GM18870 (cell line): Measurements from ENCODE around the gene SNX30.

ENCODE experiments used
- ATAC-seq: cut with Tn5 transposase; IDR thresholded peaks from one replicate; pipeline ENCODE4 v1.9.1; 2021; ENCODE audit warnings: moderate library complexity; ENCODE audit not compliant: unreplicated experiment

SNX30 gene

GRCh38 chr9:112873773-112874405 lies 123.3 kb downstream of the SNX30 start:
- no peak for ATAC-seq

- no peak for ATAC-seq
These were observed 128.2 kb downstream of the SNX30 start for GRCh38 chr9:112878752-112879151.

- no peak for ATAC-seq
These were observed 130.1 kb downstream of the SNX30 start for GRCh38 chr9:112880650-112881049.

GRCh38 chr9:112881331-112881730 lies 130.8 kb downstream of the SNX30 start:
- ATAC-seq, result no peak

GRCh38 chr9:112884101-112884500 lies 133.5 kb downstream of the SNX30 start:
- ATAC-seq, result no peak

GRCh38 chr9:112884721-112885120 lies 134.2 kb downstream of the SNX30 start:
- no peak for ATAC-seq

GRCh38 chr9:112885324-112885723 lies 134.8 kb downstream of the SNX30 start:
- no peak for ATAC-seq

GRCh38 chr9:112886351-112886750 lies 135.8 kb downstream of the SNX30 start:
- no peak for ATAC-seq

- no peak for ATAC-seq
These were observed 136.8 kb downstream of the SNX30 start for GRCh38 chr9:112887381-112887780.

- ATAC-seq, result no peak
These were observed 139.8 kb downstream of the SNX30 start, which contains the start of gene SLC46A2 for GRCh38 chr9:112890106-112891081. Gene SLC46A2 (minus strand): TSS chr9:112890876. CDS start chr9:112890681, 195 bp downstream.

- no peak for ATAC-seq
These were observed 141.0 kb downstream of the SNX30 start for GRCh38 chr9:112891521-112891920.

- no peak for ATAC-seq
These were observed 142.4 kb downstream of the SNX30 start for GRCh38 chr9:112892981-112893380.

- ATAC-seq, result no peak
These were observed 143.5 kb downstream of the SNX30 start for GRCh38 chr9:112894041-112894440.

GRCh38 chr9:112894699-112895098 lies 144.1 kb downstream of the SNX30 start:
- ATAC-seq, result no peak

- ATAC-seq, result no peak
These were observed 145.6 kb downstream of the SNX30 start for GRCh38 chr9:112896131-112896530.

GRCh38 chr9:112898872-112899311 lies 148.3 kb downstream of the SNX30 start:
- no peak for ATAC-seq

- ATAC-seq, result no peak
These were observed 149.9 kb downstream of the SNX30 start for GRCh38 chr9:112900488-112900887.

- ATAC-seq, result no peak
These were observed 150.3 kb downstream of the SNX30 start for GRCh38 chr9:112900901-112901300.

- no peak for ATAC-seq
These were observed 154.5 kb downstream of the SNX30 start for GRCh38 chr9:112905084-112905483.

GRCh38 chr9:112911736-112912135 lies 161.2 kb downstream of the SNX30 start:
- ATAC-seq, result no peak

- no peak for ATAC-seq
These were observed 162.1 kb downstream of the SNX30 start for GRCh38 chr9:112912636-112913035.

GRCh38 chr9:112913326-112913725 lies 162.8 kb downstream of the SNX30 start:
- no peak for ATAC-seq
